ENCODE results near the gene SLC28A3.

- TF ChIP-seq CTCF (IDR thresholded peaks at IDR 0.05) (peak; percentile 70 to 85 (median 76)), POLR2A (IDR thresholded peaks at IDR 0.05) (no peak)
Observed at GRCh38 chr9:84315278-84315877, 25.2 kb downstream of the SLC28A3 start.

Measured in thyroid gland (tissue), 4 donors.